Body of pancreas (tissue), 4 donors: ENCODE results near the gene BRD1. TPM values are rescaled to one million over a fixed set of nuclear protein-coding genes. Genes with fewer than 3 reads are reported as not detected.

Source experiments
- ATAC-seq: fragments of 150-250 bp; one replicate; pipeline ENCODE4 v1.9.1; 2016
- DNase-seq, 4 donors: peaks; one replicate each; pipeline ENCODE4 v3.0.0-alpha.2; 2019
- H3K27ac ChIP-seq, 4 donors: fragments of 200-600 bp; sonication (generic); 1 replicate in 3 of 4; 2 replicates in 1 of 4; pipeline versions ENCODE4 v1.5.1 to v1.6.1; 2016 to 2019; ENCODE audit warnings: mild to moderate bottlenecking in 1 of 4, mixed read lengths in 1 of 4, moderate library complexity in 1 of 4
- H3K27me3 ChIP-seq, 2 donors: fragments of 200-600 bp; sonication (generic); one replicate each; pipeline ENCODE4 v1.6.0; 2016; ENCODE audit warnings: mild to moderate bottlenecking in 1 of 2
- H3K36me3 ChIP-seq, 2 donors: fragments of 200-600 bp; sonication (generic); replicated peaks in 1 of 2; 2 replicates each; pipeline ENCODE4 v1.5.1; 2016; ENCODE audit warnings: low read depth in 2 of 2; ENCODE audit not compliant: insufficient read depth in 1 of 2
- H3K4me1 ChIP-seq: fragments of 200-600 bp; sonication (generic); one replicate; pipeline ENCODE4 v1.6.0; 2016
- H3K4me3 ChIP-seq, 2 donors: fragments of 200-600 bp; sonication (generic); 1 replicate in 1 of 2; 2 replicates in 1 of 2; pipeline ENCODE4 v1.5.1; 2016 to 2019
- H3K9me3 ChIP-seq, 3 donors: fragments of 200-600 bp; sonication (generic); 1 replicate in 2 of 3; 2 replicates in 1 of 3; pipeline ENCODE4 v1.5.1; 2016
- POLR2A ChIP-seq, 3 donors: fragments of 450-650 bp; IDR thresholded peaks; one replicate each; pipeline ENCODE4 v1.6.1; 2016; ENCODE audit warnings: antibody characterized with exemption in 3 of 3, mild to moderate bottlenecking in 2 of 3
- WGBS, 2 donors: methylation state at CpG; one replicate each; pipeline ENCODE4 v1.1.5; 2017; 5-methylcytosine and 5-hydroxymethylcytosine counted together
- intact Hi-C: fragments of 100-400 bp; cut with DNase I; formaldehyde crosslinking; loops from one replicate; pipeline ENCODE4 v1.15.1; 2023
- total RNA-seq, 2 donors: library from RNA; depleted of rRNA; stranded (reverse); fragments of >200 nt; gene quantifications; one replicate each; pipeline ENCODE4 v1.1.0, GENCODE V29; 2016
- TF ChIP-seq, protein P1 (sequence below), 7 experiments: fragments of 450-650 bp in 4 of 7; fragments of 200-600 bp in 3 of 7; sonication (generic) in 3 of 7; IDR thresholded peaks; one replicate each; pipeline ENCODE4 v1.5.1; 2016 to 2019; ENCODE audit warnings: antibody characterized with exemption in 7 of 7

Gene BRD1
- total RNA-seq, 2 donors from 2014 or later: 21.8 to 36.9 TPM

DNA sequence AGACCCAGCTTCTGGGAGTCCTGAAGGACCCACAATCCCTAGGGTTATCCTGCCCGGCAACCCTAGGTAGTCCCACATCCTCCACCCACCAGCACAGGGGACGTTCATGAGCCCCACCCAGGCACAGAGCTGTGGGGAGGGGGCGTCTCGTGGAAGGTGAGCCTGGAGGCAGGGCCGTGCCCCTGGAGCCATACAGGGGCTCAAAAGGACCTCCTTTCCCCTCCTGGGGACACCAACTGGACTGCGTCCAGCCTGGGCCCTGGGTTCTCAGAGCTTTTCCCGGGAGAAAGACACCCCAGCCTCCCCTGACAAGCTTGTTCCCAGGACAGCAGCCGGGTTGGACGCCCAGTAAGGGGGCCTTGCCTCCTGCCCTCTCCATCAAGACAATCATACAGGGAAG, 78.4 kb downstream of the BRD1 start:
- WGBS, 2 donors: 60 to 100% methylated on average over 1 to 9 of the region's 9 CpGs
- no peak for DNase-seq
- intact Hi-C loops: no loop called here
- Histone ChIP-seq H3K27me3 (no peaks in the 10 kb centered on the region), H3K4me1 (no peaks in the 10 kb centered on the region), H3K4me3 (no peak overlapping the region), H3K9me3 (no peaks in the 10 kb centered on the region), H3K36me3 (no peaks in the 10 kb centered on the region), H3K27ac (no peak overlapping the region)
- TF ChIP-seq, protein P1, sequence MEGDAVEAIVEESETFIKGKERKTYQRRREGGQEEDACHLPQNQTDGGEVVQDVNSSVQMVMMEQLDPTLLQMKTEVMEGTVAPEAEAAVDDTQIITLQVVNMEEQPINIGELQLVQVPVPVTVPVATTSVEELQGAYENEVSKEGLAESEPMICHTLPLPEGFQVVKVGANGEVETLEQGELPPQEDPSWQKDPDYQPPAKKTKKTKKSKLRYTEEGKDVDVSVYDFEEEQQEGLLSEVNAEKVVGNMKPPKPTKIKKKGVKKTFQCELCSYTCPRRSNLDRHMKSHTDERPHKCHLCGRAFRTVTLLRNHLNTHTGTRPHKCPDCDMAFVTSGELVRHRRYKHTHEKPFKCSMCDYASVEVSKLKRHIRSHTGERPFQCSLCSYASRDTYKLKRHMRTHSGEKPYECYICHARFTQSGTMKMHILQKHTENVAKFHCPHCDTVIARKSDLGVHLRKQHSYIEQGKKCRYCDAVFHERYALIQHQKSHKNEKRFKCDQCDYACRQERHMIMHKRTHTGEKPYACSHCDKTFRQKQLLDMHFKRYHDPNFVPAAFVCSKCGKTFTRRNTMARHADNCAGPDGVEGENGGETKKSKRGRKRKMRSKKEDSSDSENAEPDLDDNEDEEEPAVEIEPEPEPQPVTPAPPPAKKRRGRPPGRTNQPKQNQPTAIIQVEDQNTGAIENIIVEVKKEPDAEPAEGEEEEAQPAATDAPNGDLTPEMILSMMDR (IDR thresholded peaks at IDR 0.05): no peak
- TF ChIP-seq POLR2A (IDR thresholded peaks at IDR 0.05): no peak
- ATAC-seq: no peak

DNA sequence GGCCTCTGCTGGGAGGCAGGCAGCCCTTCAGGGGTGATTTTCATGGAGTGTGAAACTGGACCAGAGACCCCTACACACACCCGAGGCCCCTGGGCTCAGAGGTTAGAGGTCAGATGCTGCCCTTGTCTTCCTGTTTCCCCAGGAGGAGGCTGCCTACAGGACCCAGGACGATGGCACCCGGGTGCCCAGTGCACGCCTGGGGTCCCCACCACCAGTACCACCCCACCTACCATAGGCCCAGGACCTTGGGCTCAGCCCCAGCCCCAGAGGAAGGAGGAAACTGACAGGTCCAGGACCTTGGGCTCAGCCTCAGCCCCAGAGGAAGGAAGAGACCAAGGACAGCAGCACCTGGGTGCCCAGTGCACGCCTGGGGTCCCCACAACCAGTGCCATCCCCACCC, 79.2 kb downstream of the BRD1 start:
- intact Hi-C loops: no loop called here
- DNase-seq: no peak
- Histone ChIP-seq H3K9me3 (no peaks in the 10 kb centered on the region), H3K27me3 (no peaks in the 10 kb centered on the region), H3K4me1 (no peaks in the 10 kb centered on the region), H3K27ac (no peak overlapping the region), H3K36me3 (no peaks in the 10 kb centered on the region), H3K4me3 (no peak overlapping the region)
- no peak for ATAC-seq
- TF ChIP-seq, protein P1 (IDR thresholded peaks at IDR 0.05): no peak
- no peak for TF ChIP-seq POLR2A (IDR thresholded peaks at IDR 0.05)
- WGBS, 2 donors: 83% methylated on average over 3 of the region's 5 CpGs; no CpG with 5 or more reads in 1 of the 2 donors

GRCh38 chr22:49747716-49748115, 80.0 kb downstream of the BRD1 start:
- WGBS, 2 donors: 59 to 78% methylated on average over 3 of the region's 3 CpGs
- no peak overlapping the region for H3K27ac ChIP-seq
- no peak for DNase-seq
- H3K9me3 ChIP-seq: peaks cover 0 to 7% (median 0%) of the 10 kb centered on the region in 3 donors
- H3K4me1 ChIP-seq: no peaks in the 10 kb centered on the region
- H3K36me3 ChIP-seq: no peaks in the 10 kb centered on the region
- H3K27me3 ChIP-seq: no peaks in the 10 kb centered on the region
- intact Hi-C loops: no loop called here
- TF ChIP-seq, protein P1 (IDR thresholded peaks at IDR 0.05): no peak
- TF ChIP-seq POLR2A (IDR thresholded peaks at IDR 0.05): no peak
- ATAC-seq: no peak
- H3K4me3 ChIP-seq: no peak overlapping the region

GRCh38 chr22:49747130-49747529, 80.5 kb downstream of the BRD1 start:
- H3K4me3 ChIP-seq: no peak overlapping the region
- DNase-seq (no peak), ATAC-seq (no peak)
- H3K36me3 ChIP-seq: no peaks in the 10 kb centered on the region
- peaks cover 0 to 7% (median 0%) of the 10 kb centered on the region in 3 donors for H3K9me3 ChIP-seq
- H3K27me3 ChIP-seq: no peaks in the 10 kb centered on the region
- no peak overlapping the region for H3K27ac ChIP-seq
- TF ChIP-seq, protein P1 (IDR thresholded peaks at IDR 0.05): no peak
- no peak for TF ChIP-seq POLR2A (IDR thresholded peaks at IDR 0.05)
- intact Hi-C loops: no loop called here
- WGBS, 2 donors: 72 to 85% methylated on average over 3 of the region's 3 CpGs
- H3K4me1 ChIP-seq: no peaks in the 10 kb centered on the region

DNA sequence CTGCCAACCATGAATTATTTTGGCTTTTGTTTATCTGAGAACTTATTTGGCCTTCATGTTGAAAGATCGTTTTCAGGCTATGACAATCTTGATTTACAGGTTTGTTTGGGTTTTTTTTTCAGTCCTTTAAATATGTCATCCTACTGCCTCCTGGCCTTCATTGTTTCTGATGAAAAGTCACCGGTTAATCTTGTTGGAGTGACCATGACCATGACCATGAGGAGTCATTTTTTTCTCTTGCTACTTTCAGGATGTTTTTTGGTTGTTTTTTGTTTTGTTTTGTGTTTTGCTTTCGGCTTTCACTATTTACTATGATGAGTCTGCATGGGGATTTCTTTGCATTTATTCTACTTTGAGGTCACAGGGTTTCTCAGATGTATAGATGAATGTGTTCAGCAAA, 81.6 kb downstream of the BRD1 start:
- H3K4me1 ChIP-seq: no peaks in the 10 kb centered on the region
- H3K27me3 ChIP-seq: no peaks in the 10 kb centered on the region
- TF ChIP-seq, protein P1 (IDR thresholded peaks at IDR 0.05): no peak
- no peak for TF ChIP-seq POLR2A (IDR thresholded peaks at IDR 0.05)
- intact Hi-C loops: no loop called here
- no peak for ATAC-seq
- peaks cover 0 to 7% (median 0%) of the 10 kb centered on the region in 3 donors for H3K9me3 ChIP-seq
- no peaks in the 10 kb centered on the region for H3K36me3 ChIP-seq
- 52 to 54% methylated on average over 3 of the region's 3 CpGs for WGBS, 2 donors
- DNase-seq: no peak
- H3K27ac ChIP-seq: no peak overlapping the region
- H3K4me3 ChIP-seq: no peak overlapping the region
